Trophoblast cell (in vitro differentiated cells and primary cell): ENCODE data around the gene LGR4.
A peak's percentile ranks its signal among the peaks of the same experiment; 100 is the strongest.

ENCODE experiments used
- DNase-seq, 2 donors: peaks; one replicate each; pipeline ENCODE4 v3.0.0-alpha.2; 2016
- H2AFZ ChIP-seq: 2 replicates; pipeline ENCODE4 v1.6.1; 2013; ENCODE audit warnings: low read length, moderate library complexity, mild to moderate bottlenecking; ENCODE audit not compliant: insufficient read depth, poor library complexity
- H2AK5ac ChIP-seq: 2 replicates; pipeline ENCODE4 v1.6.1; 2013; ENCODE audit warnings: mild to moderate bottlenecking, low read length
- H2BK120ac ChIP-seq: 2 replicates; pipeline ENCODE4 v1.6.1; 2013; ENCODE audit warnings: low read length, mild to moderate bottlenecking, moderate library complexity; ENCODE audit not compliant: insufficient read depth, poor library complexity
- H2BK12ac ChIP-seq: 2 replicates; pipeline ENCODE4 v1.6.1; 2013; ENCODE audit warnings: mild to moderate bottlenecking, low read length, moderate library complexity
- H2BK5ac ChIP-seq: 2 replicates; pipeline ENCODE4 v1.6.1; 2013; ENCODE audit warnings: low read length, low read depth, moderate library complexity, mild to moderate bottlenecking; ENCODE audit not compliant: poor library complexity
- H3K14ac ChIP-seq: 2 replicates; pipeline ENCODE4 v1.6.1; 2013; ENCODE audit warnings: mild to moderate bottlenecking, low read length
- H3K18ac ChIP-seq: 2 replicates; pipeline ENCODE4 v1.6.1; 2013; ENCODE audit warnings: mild to moderate bottlenecking, low read length
- H3K23ac ChIP-seq: 2 replicates; pipeline ENCODE4 v1.6.1; 2013; ENCODE audit warnings: low read length
- H3K27ac ChIP-seq: 2 replicates; pipeline ENCODE4 v1.5.1; 2013; ENCODE audit warnings: low read depth, mild to moderate bottlenecking, inconsistent platforms, low read length, moderate library complexity
- H3K27me3 ChIP-seq: 2 replicates; pipeline ENCODE4 v1.6.1; 2013; ENCODE audit warnings: inconsistent platforms, mild to moderate bottlenecking, low read length, moderate library complexity; ENCODE audit not compliant: insufficient read depth
- H3K36me3 ChIP-seq, 2 experiments: 1 replicate in 1 of 2; 2 replicates in 1 of 2; pipeline ENCODE4 v1.6.1; 2013; ENCODE audit warnings: low read length in 2 of 2, mild to moderate bottlenecking in 2 of 2, moderate library complexity in 1 of 2; ENCODE audit not compliant: insufficient read depth in 2 of 2, control insufficient read depth in 1 of 2
- H3K4ac ChIP-seq: 2 replicates; pipeline ENCODE4 v1.6.1; 2013; ENCODE audit warnings: low read depth, mild to moderate bottlenecking, low read length, moderate library complexity
- H3K4me1 ChIP-seq, 2 experiments: 1 replicate in 1 of 2; 2 replicates in 1 of 2; pipeline ENCODE4 v1.6.1; 2013; ENCODE audit warnings: low read length in 2 of 2, mild to moderate bottlenecking in 2 of 2, moderate library complexity in 1 of 2; ENCODE audit not compliant: insufficient read depth in 2 of 2, control insufficient read depth in 1 of 2
- H3K4me2 ChIP-seq: 2 replicates; pipeline ENCODE4 v1.6.1; 2013; ENCODE audit warnings: inconsistent platforms, mild to moderate bottlenecking, low read length, moderate library complexity
- H3K4me3 ChIP-seq: 2 replicates; pipeline ENCODE4 v1.5.1; 2013; ENCODE audit warnings: mild to moderate bottlenecking, low read depth, low read length, inconsistent platforms
- H3K79me1 ChIP-seq: one replicate; pipeline ENCODE4 v1.6.1; 2013; ENCODE audit warnings: low read length
- H3K79me2 ChIP-seq: 2 replicates; pipeline ENCODE4 v1.6.1; 2013; ENCODE audit warnings: low read length, mild to moderate bottlenecking; ENCODE audit not compliant: control insufficient read depth, insufficient read depth, poor library complexity
- H3K9ac ChIP-seq: 2 replicates; pipeline ENCODE4 v1.6.1; 2013; ENCODE audit warnings: mild to moderate bottlenecking, low read length
- H3K9me3 ChIP-seq: 2 replicates; pipeline ENCODE4 v1.6.1; 2013; ENCODE audit warnings: low read depth, mild to moderate bottlenecking, control low read depth, inconsistent platforms, low read length; ENCODE audit not compliant: insufficient read depth
- H4K12ac ChIP-seq: 2 replicates; pipeline ENCODE4 v1.6.1; 2013; ENCODE audit warnings: low read depth, mild to moderate bottlenecking, low read length, moderate library complexity
- H4K8ac ChIP-seq: 2 replicates; pipeline ENCODE4 v1.6.1; 2013; ENCODE audit warnings: low read depth, mild to moderate bottlenecking, low read length, moderate library complexity
- H4K91ac ChIP-seq: one replicate; pipeline ENCODE4 v1.6.1; 2013; ENCODE audit warnings: low read depth, mild to moderate bottlenecking, low read length, moderate library complexity
- WGBS: extraction: QIAGEN DNeasy Blood & Tissue Kit; methylation state at CpG from one replicate; pipeline ENCODE4 v1.1.7; 2013; ENCODE audit warnings: missing lambda C conversion rate; ENCODE audit not compliant: insufficient read length, insufficient coverage; ENCODE audit errors: extremely low coverage; 5-methylcytosine and 5-hydroxymethylcytosine counted together

Gene LGR4

GRCh38 chr11:27420722-27421572 is 51.6 kb downstream of the LGR4 start:
- H3K79me2 ChIP-seq, result peaks cover 6% of the 10 kb centered on the region
- no peak overlapping the region for H2BK120ac ChIP-seq
- H3K23ac ChIP-seq, result no peak overlapping the region
- H2BK5ac ChIP-seq, result no peak overlapping the region
- no peak overlapping the region for H2AK5ac ChIP-seq
- no peak overlapping the region for H2BK12ac ChIP-seq
- no peaks in the 10 kb centered on the region for H3K27me3 ChIP-seq
- H3K79me1 ChIP-seq, result peaks cover 5% of the 10 kb centered on the region
- no peak overlapping the region for H4K91ac ChIP-seq
- H3K9me3 ChIP-seq, result no peaks in the 10 kb centered on the region
- H2AFZ ChIP-seq, result no peak overlapping the region
- whole genome bisulfite sequencing, result no CpG with 5 or more reads among the region's 4 CpGs
- no peak overlapping the region for H3K9ac ChIP-seq
- no peak overlapping the region for H3K14ac ChIP-seq
- H3K4me2 ChIP-seq, result no peak overlapping the region
- H3K4me1 ChIP-seq, result peaks cover 2 to 17% of the 10 kb centered on the region in 2 experiments
- no peak overlapping the region for H4K12ac ChIP-seq
- no peak overlapping the region for H3K18ac ChIP-seq
- no peak overlapping the region for H3K4me3 ChIP-seq
- H4K8ac ChIP-seq, result no peak overlapping the region
- no peaks in the 10 kb centered on the region for H3K36me3 ChIP-seq
- peak overlapping the region; percentile 72 for H3K27ac ChIP-seq
- DNase-seq, result no peak
- H3K4ac ChIP-seq, result no peak overlapping the region

- peak overlapping the region; percentile 56 for H3K14ac ChIP-seq
- H3K27ac ChIP-seq, result no peak overlapping the region
- no peak overlapping the region for H3K4me3 ChIP-seq
- no peaks in the 10 kb centered on the region for H3K9me3 ChIP-seq
- H3K4me1 ChIP-seq, result peaks cover 2 to 17% of the 10 kb centered on the region in 2 experiments
- H2AK5ac ChIP-seq, result peak overlapping the region; percentile 62
- no peak overlapping the region for H2BK120ac ChIP-seq
- H4K8ac ChIP-seq, result peak overlapping the region; percentile 70
- H3K79me1 ChIP-seq, result peaks cover 5% of the 10 kb centered on the region
- H3K23ac ChIP-seq, result no peak overlapping the region
- H4K12ac ChIP-seq, result no peak overlapping the region
- no CpG with 5 or more reads among the region's 4 CpGs for WGBS
- H4K91ac ChIP-seq, result peak overlapping the region; percentile 55
- peaks cover 4% of the 10 kb centered on the region for H3K79me2 ChIP-seq
- H3K9ac ChIP-seq, result no peak overlapping the region
- H3K27me3 ChIP-seq, result no peaks in the 10 kb centered on the region
- H3K36me3 ChIP-seq, result no peaks in the 10 kb centered on the region
- H3K4me2 ChIP-seq, result no peak overlapping the region
- peak overlapping the region; percentile 73 for H2BK5ac ChIP-seq
- H2BK12ac ChIP-seq, result no peak overlapping the region
- no peak overlapping the region for H2AFZ ChIP-seq
- DNase-seq, result no peak
- no peak overlapping the region for H3K18ac ChIP-seq
- peak overlapping the region; percentile 69 for H3K4ac ChIP-seq
These were observed 52.4 kb downstream of the LGR4 start for GRCh38 chr11:27420217-27420616.

- peaks cover 2 to 14% of the 10 kb centered on the region in 2 experiments for H3K4me1 ChIP-seq
- H3K23ac ChIP-seq, result no peak overlapping the region
- no peak overlapping the region for H2BK120ac ChIP-seq
- no peak overlapping the region for H3K27ac ChIP-seq
- no peak overlapping the region for H3K14ac ChIP-seq
- H3K18ac ChIP-seq, result no peak overlapping the region
- no peak overlapping the region for H2AFZ ChIP-seq
- no peak overlapping the region for H2AK5ac ChIP-seq
- no peak overlapping the region for H2BK12ac ChIP-seq
- H3K79me1 ChIP-seq, result peaks cover 5% of the 10 kb centered on the region
- no peak overlapping the region for H3K4ac ChIP-seq
- no peak overlapping the region for H4K91ac ChIP-seq
- H3K27me3 ChIP-seq, result no peaks in the 10 kb centered on the region
- H3K36me3 ChIP-seq, result no peaks in the 10 kb centered on the region
- peak in 1 of 2 donors; percentile 16 for DNase-seq
- H3K4me2 ChIP-seq, result no peak overlapping the region
- H3K79me2 ChIP-seq, result peaks cover 3% of the 10 kb centered on the region
- no peaks in the 10 kb centered on the region for H3K9me3 ChIP-seq
- no peak overlapping the region for H2BK5ac ChIP-seq
- WGBS, result no CpG with 5 or more reads among the region's 1 CpG
- H4K12ac ChIP-seq, result no peak overlapping the region
- no peak overlapping the region for H4K8ac ChIP-seq
- H3K4me3 ChIP-seq, result no peak overlapping the region
- H3K9ac ChIP-seq, result no peak overlapping the region
These were observed 54.2 kb downstream of the LGR4 start for GRCh38 chr11:27418356-27418755.

- H3K79me2 ChIP-seq, result peaks cover 3% of the 10 kb centered on the region
- no peak overlapping the region for H3K18ac ChIP-seq
- no peak overlapping the region for H2AFZ ChIP-seq
- H3K4me3 ChIP-seq, result no peak overlapping the region
- H3K9ac ChIP-seq, result no peak overlapping the region
- H2BK5ac ChIP-seq, result no peak overlapping the region
- no peaks in the 10 kb centered on the region for H3K27me3 ChIP-seq
- no peak overlapping the region for H4K91ac ChIP-seq
- H3K14ac ChIP-seq, result no peak overlapping the region
- no peak for DNase-seq
- H2BK120ac ChIP-seq, result no peak overlapping the region
- no peak overlapping the region for H3K4me2 ChIP-seq
- H3K4me1 ChIP-seq, result peaks cover 2 to 12% of the 10 kb centered on the region in 2 experiments
- no peaks in the 10 kb centered on the region for H3K36me3 ChIP-seq
- H2AK5ac ChIP-seq, result peak overlapping the region; percentile 46
- peak overlapping the region; percentile 81 for H3K4ac ChIP-seq
- peaks cover 5% of the 10 kb centered on the region for H3K79me1 ChIP-seq
- H3K27ac ChIP-seq, result peak overlapping the region; percentile 14
- peak overlapping the region; percentile 49 for H2BK12ac ChIP-seq
- H3K23ac ChIP-seq, result no peak overlapping the region
- no CpG with 5 or more reads among the region's 2 CpGs for WGBS
- H4K12ac ChIP-seq, result peak overlapping the region; percentile 43
- no peak overlapping the region for H4K8ac ChIP-seq
- H3K9me3 ChIP-seq, result no peaks in the 10 kb centered on the region
These were observed 55.9 kb downstream of the LGR4 start for GRCh38 chr11:27416568-27417176.
